ELF-1 (cell line): Measurements from ENCODE around the gene ATP5F1C.
"Not testable (repeated sequence)": the region's sequence is repeated elsewhere in the genome, so short reads cannot be mapped to it uniquely, and the experiment has no call there.

Experiments used
- DNase-seq: peaks from one replicate; pipeline ENCODE4 v3.0.0-alpha.2; 2016; ENCODE audit warnings: low read depth, low spot score

The ATP5F1C gene

GRCh38 chr10:7794251-7795026 lies 6.5 kb downstream of the ATP5F1C start:
- no peak for DNase-seq

GRCh38 chr10:7795605-7796004 lies 7.6 kb downstream of the ATP5F1C start:
- peak; percentile 23 for DNase-seq

DNA sequence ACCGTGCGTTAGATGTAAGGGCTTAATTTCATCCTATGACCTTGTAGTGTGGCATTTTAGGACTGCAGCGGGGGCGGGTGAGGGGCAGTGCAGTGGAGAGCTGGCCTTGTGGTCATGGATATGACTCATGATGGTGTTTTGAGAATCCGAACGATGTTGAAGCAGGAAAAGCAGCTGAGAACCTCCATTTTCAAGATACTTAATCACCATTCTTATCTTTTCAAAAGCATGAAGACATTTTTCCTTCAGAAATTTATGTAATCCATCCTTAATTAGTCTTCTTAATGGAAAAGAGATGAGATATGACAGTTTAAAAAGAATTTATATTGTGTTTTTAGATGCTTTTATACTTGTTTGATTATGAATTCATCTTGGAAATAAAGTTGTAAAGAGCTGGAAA lies 9.6 kb downstream of the ATP5F1C start:
- DNase-seq: peak; percentile 10

- no peak for DNase-seq
These were observed 14.6 kb downstream of the ATP5F1C start for GRCh38 chr10:7802606-7803005.

- no peak for DNase-seq
These were observed 16.2 kb downstream of the ATP5F1C start for GRCh38 chr10:7804216-7804615.

DNA sequence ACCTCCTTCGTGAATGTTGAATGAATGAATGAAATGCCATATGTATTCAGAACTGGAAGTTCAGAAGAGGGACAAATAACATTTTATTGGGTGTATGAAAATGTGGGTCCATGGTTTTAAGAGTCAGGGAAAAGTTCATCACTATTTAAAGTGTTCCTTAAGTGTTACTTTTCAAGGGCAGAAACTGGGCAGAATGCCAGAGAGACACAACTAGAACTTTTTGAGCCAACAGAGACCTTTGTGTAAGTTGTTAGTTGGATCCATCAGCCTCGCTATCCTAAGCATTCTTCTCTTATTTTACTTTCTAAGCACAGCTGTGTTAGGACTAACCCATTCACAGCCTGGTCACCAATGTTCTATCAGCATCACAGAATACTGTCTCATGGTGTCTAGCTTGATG lies 16.8 kb downstream of the ATP5F1C start:
- no peak for DNase-seq

- no peak for DNase-seq
These were observed 20.8 kb downstream of the ATP5F1C start for GRCh38 chr10:7808686-7809267.

DNA sequence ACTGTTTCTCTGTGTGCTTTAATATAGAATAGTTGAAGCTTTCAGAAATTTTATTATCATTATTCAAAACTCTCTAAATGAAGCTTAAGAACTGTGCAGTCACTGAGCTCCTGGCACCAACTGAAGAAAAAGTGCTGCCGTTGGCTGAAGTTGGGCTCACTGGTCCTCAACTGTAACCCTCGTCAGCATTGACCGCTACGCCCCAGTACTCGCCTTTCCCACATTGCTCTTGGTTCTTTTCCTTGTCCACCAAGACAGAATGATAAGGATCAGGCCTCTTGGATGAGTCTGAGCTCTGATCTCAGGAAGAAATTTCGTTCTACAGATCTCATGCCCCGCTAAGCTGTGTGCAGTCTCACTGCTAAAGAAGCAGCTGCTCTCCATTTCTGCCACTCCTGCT lies 22.5 kb downstream of the ATP5F1C start:
- no peak for DNase-seq

DNA sequence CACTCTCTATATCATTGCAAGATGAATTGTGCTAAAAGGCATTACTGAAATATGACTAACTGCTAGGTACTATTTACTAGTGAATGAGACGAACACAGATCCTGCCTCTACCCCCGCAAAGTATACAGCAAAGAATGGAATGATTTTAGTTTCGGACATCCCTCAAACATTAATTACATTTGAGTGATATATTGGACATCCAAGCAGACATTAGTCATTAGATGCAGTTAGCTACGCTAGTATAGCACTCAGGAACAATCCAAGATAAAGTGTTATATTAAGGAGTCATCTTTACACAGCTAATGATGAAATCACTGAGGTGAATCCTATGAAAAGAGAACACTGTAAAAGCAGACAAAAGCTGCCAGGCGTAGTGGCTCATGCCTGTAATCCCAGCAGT lies 23.0 kb downstream of the ATP5F1C start:
- DNase-seq: no peak

DNA sequence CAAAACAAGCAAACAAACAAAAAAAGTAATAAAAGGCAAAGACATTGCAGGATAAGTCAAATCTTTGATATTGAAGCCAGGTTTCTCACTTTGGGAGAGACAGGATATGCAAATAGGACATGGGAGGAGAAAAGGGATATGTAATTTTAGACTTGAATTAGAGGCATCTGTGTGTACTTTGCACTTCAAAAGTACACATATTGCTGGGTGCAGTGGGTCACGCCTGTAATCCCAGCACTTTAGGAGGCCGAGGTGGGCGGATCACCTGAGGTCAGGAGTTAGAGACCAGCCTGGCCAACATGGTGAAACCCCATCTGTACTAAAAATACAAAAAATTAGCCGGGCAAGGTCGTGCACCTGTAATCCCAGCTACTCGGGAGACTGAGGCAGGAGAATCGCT lies 23.8 kb downstream of the ATP5F1C start:
- DNase-seq: not testable (repeated sequence)

- no peak for DNase-seq
These were observed 25.5 kb downstream of the ATP5F1C start for GRCh38 chr10:7813481-7813880.

GRCh38 chr10:7817576-7817975 lies 29.6 kb downstream of the ATP5F1C start:
- DNase-seq: peak; percentile 14

- DNase-seq: no peak
These were observed 30.0 kb downstream of the ATP5F1C start for GRCh38 chr10:7817984-7818294.

DNA sequence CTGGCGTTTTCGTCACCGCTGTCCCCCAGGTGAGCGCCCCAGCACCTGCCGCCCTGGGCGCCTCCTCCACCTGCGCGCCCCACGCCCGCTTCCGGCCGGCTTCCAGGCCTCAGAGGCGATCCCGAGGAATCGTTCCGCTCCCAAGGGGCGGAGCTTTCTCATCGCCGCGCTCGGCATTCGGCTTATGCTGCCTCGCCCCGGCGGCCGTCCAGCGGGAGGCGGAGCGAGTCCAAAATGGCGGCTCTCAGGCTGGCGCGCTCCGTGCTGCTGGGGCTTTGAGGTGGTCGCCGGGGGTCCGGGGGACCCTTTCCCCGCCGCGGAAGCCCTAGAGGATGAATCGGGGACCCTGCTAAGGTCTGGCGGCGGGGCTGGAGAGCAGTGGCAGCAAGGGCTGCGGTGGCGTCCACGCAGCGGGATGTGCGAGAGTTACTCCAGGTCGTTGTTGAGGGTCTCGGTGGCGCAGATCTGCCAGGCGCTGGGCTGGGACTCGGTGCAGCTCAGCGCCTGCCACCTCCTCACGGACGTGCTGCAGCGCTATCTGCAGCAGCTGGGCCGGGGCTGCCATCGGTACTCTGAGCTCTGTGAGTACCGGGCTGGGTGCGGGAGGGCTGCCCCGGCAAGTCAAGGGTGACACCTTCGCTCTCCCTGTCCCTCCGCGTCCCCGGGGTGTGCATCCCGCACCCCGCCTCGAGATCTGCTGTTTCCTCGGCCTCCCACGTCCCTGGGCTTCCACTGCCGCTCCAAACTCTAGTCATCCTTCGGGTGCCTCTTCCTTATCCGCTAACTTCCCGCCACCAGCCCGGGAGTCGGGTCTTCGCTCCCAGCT lies 30.5 kb downstream of the ATP5F1C start, which contains the start of gene TAF3:
Gene TAF3 (plus strand): TSS at position 211 of the 826 bp plus-strand sequence. CDS start 205 bp downstream, at position 416.
- DNase-seq: peak; percentile 92

- DNase-seq: peak; percentile 43
These were observed 31.1 kb downstream of the ATP5F1C start for GRCh38 chr10:7819121-7819460.

GRCh38 chr10:7824251-7824650 lies 36.3 kb downstream of the ATP5F1C start:
- no peak for DNase-seq

GRCh38 chr10:7826971-7827370 lies 39.0 kb downstream of the ATP5F1C start:
- peak; percentile 31 for DNase-seq

DNA sequence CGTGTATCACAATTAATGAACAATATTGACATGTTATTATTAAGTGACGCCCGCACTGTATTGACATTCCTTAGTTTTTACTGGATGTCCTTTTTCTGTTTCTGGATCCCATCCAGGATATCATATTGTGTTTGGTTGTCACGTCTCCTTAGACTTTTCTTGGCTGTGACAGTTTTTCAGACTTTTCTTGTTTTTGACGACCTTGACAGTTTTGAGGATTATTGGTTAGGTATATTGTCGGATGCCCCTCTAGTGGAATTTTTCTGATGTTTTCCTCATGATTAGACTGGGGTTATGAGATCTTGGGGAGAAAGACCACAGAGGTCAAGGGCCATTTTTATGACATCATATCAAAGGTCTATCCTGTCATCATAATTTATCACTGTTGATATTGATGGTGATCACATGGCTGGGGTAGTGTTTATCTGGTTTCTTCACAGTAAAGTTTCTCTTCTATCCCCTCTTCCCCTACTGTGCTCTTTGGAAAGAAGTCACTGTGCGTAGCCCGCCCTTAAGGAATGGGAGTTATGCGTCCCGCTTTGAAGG lies 41.4 kb downstream of the ATP5F1C start:
- DNase-seq: no peak

- no peak for DNase-seq
These were observed 44.1 kb downstream of the ATP5F1C start for GRCh38 chr10:7832060-7832459.

DNA sequence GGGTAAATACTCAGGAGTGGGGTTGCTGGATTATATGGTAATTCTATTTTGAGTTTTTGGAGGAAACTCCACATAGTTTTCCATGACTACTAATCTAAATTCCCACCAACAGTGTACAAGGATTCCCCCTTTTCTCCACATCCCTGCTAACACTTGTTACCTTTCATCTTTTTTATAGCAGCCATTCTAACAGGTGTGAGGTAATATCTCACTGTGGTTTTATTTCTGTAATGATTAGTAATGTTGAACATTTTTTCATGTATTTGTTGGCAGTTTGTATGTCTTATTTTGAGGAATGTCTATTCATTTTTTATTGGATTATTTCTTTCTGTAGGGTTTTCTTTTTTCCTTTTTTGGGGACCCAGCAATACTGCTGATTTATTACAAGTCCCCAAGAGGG lies 45.2 kb downstream of the ATP5F1C start:
- DNase-seq: no peak

DNA sequence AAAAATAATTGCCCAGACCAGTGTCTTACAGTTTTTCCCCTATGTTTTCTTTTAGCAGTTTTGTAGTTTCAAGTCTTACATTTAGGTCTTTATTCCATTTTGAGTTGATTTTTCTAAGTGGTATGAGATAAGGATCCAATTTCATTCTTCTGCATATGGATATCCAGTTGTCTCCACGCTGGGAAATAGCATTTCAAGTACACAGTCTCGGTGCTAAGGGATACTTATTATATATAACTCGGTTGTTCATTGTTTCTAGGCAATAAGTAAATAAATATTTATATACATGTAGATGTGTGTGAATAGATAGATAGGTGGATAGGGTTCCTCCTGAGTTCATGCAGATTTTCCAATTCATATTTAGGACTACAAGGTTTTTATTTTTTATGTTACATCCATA lies 46.3 kb downstream of the ATP5F1C start:
- no peak for DNase-seq

DNA sequence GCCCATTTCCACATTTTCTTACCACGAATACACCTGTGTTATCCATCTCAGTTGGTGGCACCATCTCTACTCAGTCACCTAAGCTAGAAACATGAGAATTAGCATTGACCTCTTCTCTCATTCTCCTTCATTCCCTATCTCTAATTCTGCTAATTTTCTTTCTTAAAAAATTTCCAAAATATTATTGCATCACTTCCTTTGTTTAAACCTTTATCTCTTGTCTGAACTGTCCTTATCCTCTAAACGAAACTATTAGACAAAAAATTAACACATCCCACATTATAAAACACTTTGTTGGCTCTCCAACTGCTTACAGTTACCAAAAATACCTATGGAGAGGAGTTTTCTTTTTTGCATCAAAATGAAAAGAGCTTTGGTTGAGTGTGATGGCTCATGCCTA lies 48.6 kb downstream of the ATP5F1C start:
- no peak for DNase-seq
